Kidney glomerular epithelial cell (primary cell): ENCODE measurements around the gene CRHBP.
A peak's percentile ranks its signal among the peaks of the same experiment; 100 is the strongest.
"Not testable (repeated sequence)": the region's sequence is repeated elsewhere in the genome, so short reads cannot be mapped to it uniquely, and the experiment has no call there.

Experiments
- DNase-seq: peaks from one replicate; lab custom pipeline; 2025; lab: John Stamatoyannopoulos, UW

CRHBP gene

GRCh38 chr5:76958991-76959767, 6.3 kb downstream of the CRHBP start:
- DNase-seq = peak; percentile 40

GRCh38 chr5:76960004-76960625, 7.3 kb downstream of the CRHBP start:
- peak; percentile 37 for DNase-seq

- DNase-seq = peak; percentile 59
Observed at GRCh38 chr5:76964060-76964459, 11.2 kb downstream of the CRHBP start.

- no peak for DNase-seq
Observed at GRCh38 chr5:76971511-76971910, 18.7 kb downstream of the CRHBP start.

GRCh38 chr5:76972689-76973088, 19.8 kb downstream of the CRHBP start:
- DNase-seq = no peak

- no peak for DNase-seq
Observed at GRCh38 chr5:76974785-76975184, 21.9 kb downstream of the CRHBP start.

- no peak for DNase-seq
Observed at GRCh38 chr5:76978869-76979268, 26.0 kb downstream of the CRHBP start.

GRCh38 chr5:76980518-76981144, 27.8 kb downstream of the CRHBP start:
- DNase-seq = no peak

DNA sequence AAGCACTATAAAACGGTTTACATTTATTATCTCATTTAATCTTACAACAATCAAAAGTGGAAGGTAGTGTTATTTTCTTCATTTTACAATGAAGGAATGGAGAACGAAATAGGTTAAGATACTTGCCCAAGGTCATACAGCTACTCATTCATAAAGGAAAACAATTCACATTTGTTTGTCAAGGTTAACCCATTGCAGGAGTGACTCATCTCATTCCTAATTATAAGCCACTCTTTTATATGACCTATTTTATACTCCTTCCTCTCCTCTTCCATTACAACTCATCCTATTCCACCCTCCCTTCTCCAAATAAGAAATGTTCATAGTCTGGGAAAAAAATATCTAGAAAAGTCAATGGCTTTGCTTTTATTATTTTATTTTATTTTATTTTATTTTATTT, 29.6 kb downstream of the CRHBP start:
- no peak for DNase-seq

GRCh38 chr5:76983468-76983867, 30.6 kb downstream of the CRHBP start:
- no peak for DNase-seq

DNA sequence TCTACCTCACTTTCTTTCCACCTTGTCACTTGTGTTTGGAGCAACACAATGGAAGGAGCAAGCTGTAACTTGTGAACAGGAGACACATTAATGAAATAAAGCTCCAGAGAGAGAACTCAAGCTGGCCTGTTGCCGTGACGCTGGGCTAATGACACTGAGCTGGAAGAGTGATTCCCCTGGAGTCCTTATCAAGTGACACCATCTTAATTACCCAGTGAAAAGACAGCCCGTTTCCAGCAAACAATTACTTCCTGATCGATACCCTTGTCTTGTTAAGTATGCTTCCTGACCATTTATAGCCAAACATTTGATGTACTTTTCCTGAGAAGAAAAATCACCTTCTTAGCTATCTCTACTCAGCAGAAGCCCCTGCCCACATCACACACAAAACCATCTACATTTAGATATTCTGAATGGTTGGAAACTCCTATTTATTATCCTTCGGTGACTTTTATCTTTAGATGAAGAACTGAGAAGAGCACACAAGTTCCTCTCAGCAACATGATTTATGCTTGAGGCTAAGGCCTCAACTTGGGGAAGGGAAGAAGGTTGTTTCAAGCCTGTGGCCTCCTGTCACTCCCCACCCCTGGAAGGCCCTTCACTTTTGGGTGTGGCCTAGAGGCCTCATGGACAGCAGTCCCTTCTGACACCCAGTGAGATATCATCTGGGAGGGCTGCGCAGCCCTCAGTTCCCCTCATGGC, 34.1 kb downstream of the CRHBP start:
- DNase-seq = no peak

DNA sequence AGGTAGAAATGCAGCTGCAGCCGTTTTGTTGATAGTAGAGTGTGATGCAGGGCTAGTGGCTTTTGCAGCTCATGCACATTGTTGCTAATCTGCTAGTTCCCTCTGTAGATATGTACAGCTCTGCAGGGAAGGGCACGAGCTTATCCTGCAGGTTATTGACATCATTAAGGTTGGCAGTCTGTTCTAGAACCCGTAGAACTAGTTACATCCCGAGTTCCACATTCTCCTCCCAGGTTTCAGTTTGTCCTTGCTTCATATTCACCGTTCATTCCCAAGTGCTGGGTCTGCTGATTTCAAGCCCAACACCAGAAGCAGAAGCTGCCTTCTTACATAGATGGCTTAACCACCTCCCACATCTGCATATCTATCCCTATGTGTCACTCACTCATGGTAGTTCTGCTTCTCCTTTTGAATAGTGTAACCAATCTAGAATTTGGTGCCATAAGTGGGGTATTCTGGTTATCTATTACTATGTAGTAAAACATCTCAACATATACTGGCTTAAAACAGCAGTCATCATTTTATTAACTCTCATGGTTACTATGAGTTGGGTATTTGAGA, 38.1 kb downstream of the CRHBP start:
- DNase-seq = no peak

DNA sequence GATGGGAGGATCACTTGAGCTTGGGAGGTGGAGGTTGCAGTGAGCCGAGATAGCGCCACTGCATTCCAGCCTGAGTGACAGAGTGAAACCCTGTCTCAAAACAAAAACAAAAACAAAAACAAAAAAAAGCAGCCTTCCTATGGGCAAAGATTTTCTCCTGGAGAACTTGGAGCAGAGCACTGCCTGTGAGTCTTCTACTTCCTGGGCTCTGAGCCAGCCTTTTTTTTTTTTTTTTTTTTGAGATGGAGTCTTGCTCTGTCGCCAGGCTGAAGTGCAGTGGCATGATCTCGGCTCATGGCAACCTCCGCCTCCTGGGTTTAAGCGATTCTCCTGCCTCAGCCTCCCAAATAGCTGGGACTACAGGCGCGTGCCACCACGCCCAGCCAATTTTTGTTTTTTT, 40.6 kb downstream of the CRHBP start:
- DNase-seq = not testable (repeated sequence)

DNA sequence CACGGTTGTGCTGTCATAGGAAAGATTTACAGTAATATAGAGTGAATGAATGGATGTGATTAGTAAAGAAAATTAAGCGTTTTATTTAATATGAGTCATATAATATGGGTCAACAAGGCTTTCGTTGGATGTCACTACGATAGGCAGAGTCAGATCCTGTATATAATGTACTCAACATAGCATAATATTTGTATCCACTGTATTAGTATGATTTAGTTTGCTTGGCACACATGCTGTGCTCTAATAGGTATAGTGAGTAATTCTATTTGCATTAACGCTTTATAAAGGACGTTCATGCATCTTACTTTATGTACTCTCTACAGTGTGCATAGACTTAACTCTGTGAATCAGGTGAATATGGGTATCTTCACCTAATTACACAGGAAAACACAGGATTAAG, 41.5 kb downstream of the CRHBP start:
- DNase-seq = no peak

DNA sequence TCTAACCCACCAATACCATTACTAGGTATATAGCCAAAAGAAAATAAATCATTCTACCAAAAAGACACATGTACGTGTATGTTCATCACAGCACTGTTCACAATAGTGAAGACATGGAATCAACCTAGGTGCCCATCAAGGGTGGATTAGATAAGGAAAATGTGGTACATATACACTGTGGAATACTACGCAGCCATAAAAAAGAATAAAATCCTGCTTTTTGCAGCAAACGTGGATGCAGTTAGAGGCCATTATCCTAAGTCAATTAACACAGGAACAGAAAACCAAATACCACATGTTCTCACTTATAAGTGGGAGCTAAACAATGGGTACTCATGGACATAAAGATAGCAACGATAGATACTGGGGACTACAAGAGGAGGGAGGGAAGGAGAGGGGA, 45.4 kb downstream of the CRHBP start:
- DNase-seq = not testable (repeated sequence)

GRCh38 chr5:76999451-76999850, 46.6 kb downstream of the CRHBP start:
- no peak for DNase-seq

DNA sequence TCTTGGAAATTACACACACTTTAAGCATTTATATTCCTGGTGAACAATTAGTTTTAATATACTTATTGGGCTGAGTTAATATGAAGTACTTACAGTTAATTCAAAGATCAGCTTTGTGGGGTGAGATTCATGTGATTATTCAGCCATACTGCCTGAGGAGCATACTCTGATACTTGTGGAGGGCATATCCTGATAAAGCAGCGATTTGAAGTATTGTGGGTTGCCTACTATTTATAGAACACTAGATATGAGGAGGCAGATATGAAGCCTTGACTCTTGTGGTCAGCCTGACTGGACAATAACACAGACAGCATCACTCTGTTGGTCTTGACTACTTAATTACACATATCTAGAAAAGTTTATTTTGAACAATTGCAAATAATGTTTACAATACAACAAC, 50.4 kb downstream of the CRHBP start:
- no peak for DNase-seq

DNA sequence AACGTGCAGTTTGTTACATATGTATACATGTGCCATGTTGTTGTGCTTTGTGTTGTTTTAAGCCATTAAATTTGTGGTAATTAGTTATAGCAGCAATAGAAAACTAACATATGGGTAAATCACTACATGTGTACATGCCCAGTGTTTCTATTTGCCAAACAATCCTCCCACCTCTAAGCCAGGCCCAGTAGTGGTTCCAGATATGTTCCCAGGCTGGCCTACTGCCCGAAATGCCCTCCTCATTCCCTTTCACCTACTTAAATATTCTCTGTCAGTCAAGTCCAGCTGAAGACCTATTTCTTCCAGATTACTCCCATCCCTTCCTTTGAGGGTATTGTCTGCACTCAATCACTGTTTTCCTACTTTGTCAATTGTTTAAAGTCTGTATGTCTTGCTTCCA, 53.3 kb downstream of the CRHBP start:
- DNase-seq = no peak

DNA sequence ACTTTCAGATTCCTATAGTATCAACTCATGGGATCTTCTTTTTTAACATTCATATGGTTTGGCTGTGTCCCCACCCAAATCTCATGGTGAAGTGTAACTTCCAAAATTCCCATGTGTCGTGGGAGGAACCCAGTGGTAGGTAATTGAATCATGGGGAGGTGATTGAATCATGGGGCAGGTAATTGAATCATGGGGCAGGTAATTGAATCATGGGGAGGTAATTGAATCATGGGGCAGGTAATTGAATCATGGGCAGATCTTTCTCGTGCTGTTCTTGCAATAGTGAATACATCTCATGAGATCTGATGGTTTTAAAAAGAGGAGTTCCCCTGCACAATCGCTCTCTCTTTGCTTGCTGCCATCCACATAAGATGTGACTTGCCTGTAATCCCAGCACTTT, 55.6 kb downstream of the CRHBP start:
- DNase-seq = no peak

DNA sequence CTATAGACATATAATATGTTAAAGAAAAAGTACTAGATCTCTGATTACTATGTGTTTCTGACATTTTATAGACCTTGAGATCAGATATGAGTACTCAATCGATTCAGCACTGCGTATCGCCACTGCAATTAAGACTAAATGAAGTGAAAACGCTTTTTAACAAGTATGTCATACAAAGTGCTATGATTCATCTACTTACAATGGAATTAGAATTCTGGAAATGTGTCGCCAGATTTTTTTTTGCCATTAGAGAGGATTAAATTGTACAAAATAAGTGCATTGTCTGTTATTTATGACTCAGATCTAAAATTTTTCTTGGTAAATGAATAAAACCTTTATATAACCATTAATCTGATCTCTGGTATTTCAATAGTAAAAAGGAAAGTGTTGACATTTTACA, 57.4 kb downstream of the CRHBP start:
- no peak for DNase-seq

DNA sequence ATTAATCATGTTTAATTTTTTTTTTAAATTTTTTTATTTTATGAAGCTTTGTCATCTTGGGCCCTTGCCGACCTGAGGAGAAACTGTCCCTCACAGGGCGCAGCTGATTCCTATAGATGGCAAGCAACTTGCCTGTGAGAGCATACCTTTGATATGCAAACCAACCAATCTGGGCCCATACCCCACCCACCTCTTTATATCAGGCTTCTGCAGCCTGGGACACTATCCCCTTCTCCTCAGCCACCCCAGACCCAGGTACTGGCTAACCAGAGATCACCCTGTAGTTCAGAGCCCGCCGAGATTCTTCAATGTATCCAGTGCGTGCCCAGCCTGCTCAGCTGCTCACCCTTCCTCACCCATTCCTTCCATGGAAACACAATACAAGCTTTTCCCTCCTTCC, 58.7 kb downstream of the CRHBP start:
- DNase-seq = no peak

DNA sequence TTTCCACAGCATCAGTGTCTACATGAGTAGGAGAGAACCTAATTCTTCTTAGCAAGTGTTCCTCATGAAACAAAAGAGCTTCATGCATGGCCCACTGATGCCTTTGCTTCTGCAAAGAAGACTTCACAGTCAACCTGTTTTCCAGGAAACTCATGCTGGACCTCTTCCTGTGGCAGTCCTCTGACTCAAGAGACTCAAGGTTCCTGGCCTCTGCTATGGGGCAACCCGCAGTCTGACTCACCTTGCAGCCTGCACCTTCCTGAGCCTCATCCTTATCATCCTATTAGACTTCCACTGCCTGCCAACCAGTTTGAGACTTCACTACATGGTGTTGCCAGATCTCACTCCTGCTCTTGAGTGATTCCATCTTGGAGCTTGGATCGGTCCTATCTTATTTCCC, 59.8 kb downstream of the CRHBP start:
- no peak for DNase-seq
